Ovary (tissue), 3 donors: Measurements from ENCODE around the gene MUC6.

Experiments used
- EP300 ChIP-seq: sonication (generic); formaldehyde crosslinking; IDR thresholded peaks from one replicate; pipeline ENCODE4 v1.6.1; 2017; ENCODE audit warnings: antibody characterized with exemption
- POLR2A ChIP-seq: fragments of 450-650 bp; IDR thresholded peaks from one replicate; pipeline ENCODE4 v1.6.1; 2017; ENCODE audit warnings: antibody characterized with exemption, mild to moderate bottlenecking, moderate library complexity
- TF ChIP-seq, protein P1 (sequence below), 3 donors: fragments of 450-650 bp in 2 of 3; fragments of 200-600 bp in 1 of 3; IDR thresholded peaks; one replicate each; pipeline versions ENCODE4 v1.5.1 to v1.8.0; 2016 to 2022; ENCODE audit warnings: antibody characterized with exemption in 3 of 3, mild to moderate bottlenecking in 1 of 3
- donor health status: DM: no; HTN: no; CAD: no.

DNA sequence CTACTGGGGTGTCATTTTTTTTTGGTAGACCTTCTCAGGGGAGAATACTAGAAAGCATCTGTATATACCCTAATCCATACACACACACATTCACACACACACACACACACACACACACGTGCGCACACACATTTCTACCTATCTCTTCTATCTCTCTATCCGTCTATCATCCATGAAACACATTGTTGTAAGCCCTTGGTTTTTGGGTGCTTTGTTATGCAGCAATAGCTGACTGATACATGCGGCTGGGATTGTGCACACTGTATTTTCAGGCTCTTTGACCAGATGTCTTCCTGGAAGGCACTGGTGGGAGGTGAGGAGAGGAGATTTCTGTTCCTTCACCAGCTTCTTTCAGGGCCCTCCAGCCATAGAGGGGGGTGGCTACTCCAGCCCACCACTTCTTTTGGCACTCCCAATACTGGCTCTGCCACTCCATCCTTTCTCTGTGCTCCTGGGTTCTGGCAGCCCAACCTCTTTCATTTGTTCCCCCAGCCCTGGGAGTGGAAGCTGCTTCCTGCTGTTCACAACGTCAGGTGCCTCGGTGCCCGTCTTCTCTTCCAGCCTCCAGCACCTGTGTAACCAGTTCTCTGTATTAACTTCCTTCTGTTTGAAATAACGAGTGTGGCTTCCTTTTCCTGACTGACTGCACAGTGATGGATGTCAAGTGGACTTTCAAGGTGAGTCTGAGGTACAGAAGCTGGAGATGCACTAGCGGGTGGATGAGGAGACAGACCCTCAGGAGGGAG lies 25.7 kb upstream of the MUC6 start:
- TF ChIP-seq, protein P1, sequence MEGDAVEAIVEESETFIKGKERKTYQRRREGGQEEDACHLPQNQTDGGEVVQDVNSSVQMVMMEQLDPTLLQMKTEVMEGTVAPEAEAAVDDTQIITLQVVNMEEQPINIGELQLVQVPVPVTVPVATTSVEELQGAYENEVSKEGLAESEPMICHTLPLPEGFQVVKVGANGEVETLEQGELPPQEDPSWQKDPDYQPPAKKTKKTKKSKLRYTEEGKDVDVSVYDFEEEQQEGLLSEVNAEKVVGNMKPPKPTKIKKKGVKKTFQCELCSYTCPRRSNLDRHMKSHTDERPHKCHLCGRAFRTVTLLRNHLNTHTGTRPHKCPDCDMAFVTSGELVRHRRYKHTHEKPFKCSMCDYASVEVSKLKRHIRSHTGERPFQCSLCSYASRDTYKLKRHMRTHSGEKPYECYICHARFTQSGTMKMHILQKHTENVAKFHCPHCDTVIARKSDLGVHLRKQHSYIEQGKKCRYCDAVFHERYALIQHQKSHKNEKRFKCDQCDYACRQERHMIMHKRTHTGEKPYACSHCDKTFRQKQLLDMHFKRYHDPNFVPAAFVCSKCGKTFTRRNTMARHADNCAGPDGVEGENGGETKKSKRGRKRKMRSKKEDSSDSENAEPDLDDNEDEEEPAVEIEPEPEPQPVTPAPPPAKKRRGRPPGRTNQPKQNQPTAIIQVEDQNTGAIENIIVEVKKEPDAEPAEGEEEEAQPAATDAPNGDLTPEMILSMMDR (IDR thresholded peaks at IDR 0.05) = no peak
- TF ChIP-seq POLR2A (no peak), EP300 (no peak)
